GM12873 (cell line): ENCODE data around the gene KLK7.

ENCODE experiments used
- CTCF ChIP-seq: IDR thresholded peaks from 2 replicates; pipeline ENCODE4 v1.5.1; 2012; ENCODE audit warnings: low read depth, mild to moderate bottlenecking, moderate library complexity, low read length, control low read depth; ENCODE audit not compliant: insufficient read depth; ENCODE audit errors: missing control alignments

Gene KLK7

GRCh38 chr19:50962245-50962644, 21.5 kb downstream of the KLK7 start:
- no peak for TF ChIP-seq CTCF

GRCh38 chr19:50959731-50960500, 23.8 kb downstream of the KLK7 start:
- TF ChIP-seq CTCF = no peak

- no peak for TF ChIP-seq CTCF
These were observed 26.1 kb downstream of the KLK7 start for GRCh38 chr19:50957587-50957986.

- no peak for TF ChIP-seq CTCF
These were observed 30.8 kb downstream of the KLK7 start, which contains the start of gene KLK5 for GRCh38 chr19:50952910-50953309. Gene KLK5 (minus strand): TSS chr19:50953038. CDS start chr19:50952657, 381 bp downstream.

GRCh38 chr19:50949861-50950260, 33.9 kb downstream of the KLK7 start:
- TF ChIP-seq CTCF = no peak

- TF ChIP-seq CTCF = no peak
These were observed 36.6 kb downstream of the KLK7 start for GRCh38 chr19:50947123-50947522.

GRCh38 chr19:50944795-50945194, 38.9 kb downstream of the KLK7 start:
- TF ChIP-seq CTCF = no peak
